ENCODE data around the gene PGAM2.

The PGAM2 gene

DNA sequence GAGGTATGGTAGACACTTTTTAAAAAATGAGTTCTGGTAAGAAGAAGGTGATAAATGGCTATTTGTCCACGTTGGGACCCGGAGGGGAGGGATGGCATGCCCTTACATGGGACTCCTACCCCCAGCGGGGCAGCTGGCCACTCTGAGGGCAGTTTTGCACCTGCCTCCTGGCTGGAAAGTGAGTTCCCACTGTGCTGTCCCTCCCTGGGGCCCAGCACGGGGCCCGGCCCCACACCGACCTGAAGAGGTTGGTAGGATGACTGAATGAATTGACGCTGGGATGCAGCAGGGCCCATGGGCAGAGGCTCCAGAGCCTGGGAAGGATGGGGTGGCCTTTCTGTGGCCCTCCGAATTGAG lies 38.2 kb upstream of the PGAM2 start:
- DNase-seq (ENCODE audit: low read depth) = no peak

- DNase-seq (ENCODE audit: low read depth) = no peak
Measured at GRCh38 chr7:44102846-44103565, 37.6 kb upstream of the PGAM2 start.

DNA sequence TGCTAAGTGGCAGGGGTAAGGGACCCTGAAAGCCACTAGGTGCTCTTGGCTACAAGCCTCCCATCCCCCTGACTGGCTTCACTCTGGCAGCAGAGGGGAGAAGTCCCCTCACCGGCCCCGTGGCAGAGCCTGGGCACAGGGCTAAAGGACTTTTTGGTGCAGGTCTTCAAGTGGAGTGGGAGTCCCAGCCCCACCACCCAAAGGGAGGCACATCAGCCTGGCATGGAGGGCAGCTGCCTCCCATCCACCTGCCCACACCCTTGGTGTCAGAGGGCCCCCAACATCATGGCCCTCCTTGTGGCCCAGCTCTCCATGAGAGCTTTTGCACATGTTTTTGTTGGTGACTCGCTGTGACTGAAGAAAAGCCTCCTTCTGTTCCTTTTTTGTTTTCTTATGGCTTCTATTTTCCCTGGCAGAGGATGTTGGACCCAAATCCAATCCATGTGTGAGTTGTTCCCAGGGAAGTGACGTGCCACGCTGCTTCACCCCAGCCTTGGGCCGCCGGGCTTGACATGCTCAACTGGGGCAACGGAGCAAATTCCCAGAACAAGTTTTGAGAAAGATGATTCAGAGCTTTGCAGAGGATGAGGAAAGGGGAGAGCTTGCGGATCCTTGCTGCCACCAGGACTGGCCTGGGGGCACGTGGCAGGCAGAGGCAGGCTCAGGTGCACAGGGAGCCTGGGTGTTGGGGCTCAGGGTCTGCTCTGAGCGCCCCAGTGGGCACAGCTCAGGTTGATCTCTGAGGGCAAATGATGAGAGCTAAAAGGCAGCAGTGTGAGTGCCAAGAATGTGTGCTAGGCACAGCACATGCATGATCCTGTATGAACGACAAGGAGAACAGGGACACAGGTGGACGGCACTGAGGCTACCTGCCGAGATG lies 36.8 kb upstream of the PGAM2 start:
- DNase-seq (ENCODE audit: low read depth) = no peak

DNA sequence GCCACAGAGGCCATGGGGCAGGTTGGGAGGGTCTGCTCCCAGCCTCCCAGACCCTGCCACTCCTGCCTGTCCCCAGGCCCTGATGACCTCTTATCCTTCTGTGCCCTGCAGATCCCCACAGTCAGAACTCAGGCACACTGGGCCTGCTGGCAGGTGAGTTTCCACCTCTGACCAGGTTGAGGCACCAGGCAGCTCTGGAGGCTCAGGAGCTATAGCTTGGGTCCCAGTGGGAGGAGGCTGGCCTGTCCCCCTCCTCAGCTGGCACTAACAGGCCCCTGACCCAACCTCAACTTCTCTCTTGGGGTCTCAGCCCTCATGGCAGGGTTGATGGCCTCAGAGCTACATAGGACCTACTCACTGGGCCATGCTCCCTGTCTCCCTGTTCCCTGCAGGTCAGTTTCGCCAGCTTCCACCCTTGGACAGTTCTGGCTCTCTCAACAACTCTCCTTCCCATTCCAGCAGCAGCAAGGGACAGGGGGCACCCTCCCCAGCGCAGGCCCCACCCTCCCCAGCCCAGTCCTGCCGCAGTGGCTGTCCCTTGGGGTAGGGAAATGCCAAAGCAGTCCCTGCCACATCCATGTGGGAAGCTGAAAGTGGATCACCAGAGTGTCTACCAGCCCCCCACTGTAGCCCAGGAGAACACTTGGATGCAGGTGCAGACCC lies 36.1 kb upstream of the PGAM2 start:
- no peak for DNase-seq (ENCODE audit: low read depth)

GRCh38 chr7:44100458-44101302 lies 35.3 kb upstream of the PGAM2 start:
- no peak for DNase-seq (ENCODE audit: low read depth)

GRCh38 chr7:44099669-44100068 lies 34.3 kb upstream of the PGAM2 start:
- no peak for DNase-seq (ENCODE audit: low read depth)

- no peak for DNase-seq (ENCODE audit: low read depth)
Measured at GRCh38 chr7:44098092-44099068, 33.0 kb upstream of the PGAM2 start.

GRCh38 chr7:44097064-44097932 lies 31.9 kb upstream of the PGAM2 start:
- no peak for DNase-seq (ENCODE audit: low read depth)

GRCh38 chr7:44096326-44096881 lies 31.0 kb upstream of the PGAM2 start:
- no peak for DNase-seq (ENCODE audit: low read depth)

GRCh38 chr7:44095781-44096180 lies 30.4 kb upstream of the PGAM2 start:
- DNase-seq (ENCODE audit: low read depth) = no peak

DNA sequence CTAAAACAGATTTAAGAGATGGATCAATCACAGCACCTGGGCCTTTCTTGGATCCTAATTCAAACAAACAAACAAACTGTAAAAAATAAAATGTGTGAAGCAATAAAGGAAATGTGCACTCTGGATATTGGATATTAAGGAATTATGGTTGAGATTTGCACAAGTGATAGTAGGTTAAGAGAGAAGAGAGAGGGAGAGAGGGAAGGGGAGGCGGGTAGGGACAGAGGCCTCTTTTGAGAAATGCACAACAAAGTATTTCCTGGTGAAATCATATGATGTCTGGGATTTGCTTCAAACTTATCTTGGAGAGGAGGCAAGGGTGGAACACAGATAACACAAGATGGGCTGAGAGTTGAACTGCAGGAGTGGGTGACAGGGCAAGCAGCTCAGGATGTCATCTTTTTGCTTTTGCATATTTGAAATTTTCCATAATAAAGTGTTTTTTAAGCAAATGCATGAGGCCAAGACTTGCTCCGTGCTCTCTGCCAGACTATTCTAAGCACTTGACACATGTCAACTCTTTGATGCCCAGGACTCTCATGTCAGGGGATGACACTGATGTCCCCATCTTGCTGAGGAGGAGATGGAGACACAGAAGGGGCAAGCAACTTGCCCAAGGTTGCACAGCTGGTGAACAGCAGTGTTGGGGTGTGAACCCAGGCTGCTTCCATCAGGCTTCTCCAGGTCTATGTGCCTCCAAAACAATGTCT lies 29.7 kb upstream of the PGAM2 start:
- no peak for DNase-seq (ENCODE audit: low read depth)

DNA sequence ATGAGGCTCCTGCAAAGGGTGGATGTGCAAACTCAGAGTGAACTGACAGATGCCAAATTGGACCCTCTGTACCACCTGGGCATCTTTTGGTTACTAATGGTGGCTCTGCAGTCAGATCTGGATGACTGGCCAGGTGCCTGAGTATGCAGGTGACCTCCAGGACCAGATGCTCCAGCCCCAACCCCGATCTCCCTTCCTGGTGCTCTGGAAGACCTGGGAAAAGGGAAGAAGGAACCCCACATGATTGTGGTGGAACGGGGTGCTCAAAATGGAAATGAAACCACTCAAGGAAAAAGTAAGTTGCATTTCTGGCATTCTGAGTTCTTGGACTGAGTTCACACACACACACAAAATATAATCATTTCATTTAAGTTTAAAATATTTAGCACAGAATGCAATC lies 29.0 kb upstream of the PGAM2 start:
- DNase-seq (ENCODE audit: low read depth) = no peak

DNA sequence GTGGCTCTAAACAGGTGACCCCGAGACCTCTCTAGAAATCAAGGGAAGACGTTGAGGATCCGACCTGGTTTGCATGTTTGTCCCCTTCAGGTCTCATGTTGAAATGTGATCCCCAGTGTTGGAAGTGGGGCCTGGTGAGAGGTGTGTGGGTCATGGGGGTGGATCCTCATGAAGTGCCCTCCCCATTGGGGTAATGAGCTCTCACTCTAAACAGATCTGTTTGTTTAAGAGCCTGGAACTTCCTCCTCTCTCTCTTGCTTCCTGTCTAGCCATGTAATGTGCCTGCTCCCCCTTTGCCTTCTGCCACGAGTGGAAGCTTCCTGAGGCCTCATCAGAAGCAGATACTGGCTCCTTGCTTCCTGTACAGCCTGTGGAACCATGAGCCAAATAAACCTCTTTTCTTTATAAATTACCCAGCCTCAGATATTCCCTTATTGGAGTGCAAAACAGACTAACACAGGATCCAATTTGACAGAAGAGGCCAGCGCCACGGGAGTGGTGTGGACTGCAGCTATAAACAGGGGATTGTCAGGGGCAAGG lies 27.8 kb upstream of the PGAM2 start:
- no peak for DNase-seq (ENCODE audit: low read depth)

GRCh38 chr7:44087911-44088838 lies 22.8 kb upstream of the PGAM2 start:
- no peak for DNase-seq (ENCODE audit: low read depth)

GRCh38 chr7:44086627-44087026 lies 21.3 kb upstream of the PGAM2 start:
- DNase-seq (ENCODE audit: low read depth) = no peak

- no peak for DNase-seq (ENCODE audit: low read depth)
Measured at GRCh38 chr7:44085546-44085945, 20.2 kb upstream of the PGAM2 start.

DNA sequence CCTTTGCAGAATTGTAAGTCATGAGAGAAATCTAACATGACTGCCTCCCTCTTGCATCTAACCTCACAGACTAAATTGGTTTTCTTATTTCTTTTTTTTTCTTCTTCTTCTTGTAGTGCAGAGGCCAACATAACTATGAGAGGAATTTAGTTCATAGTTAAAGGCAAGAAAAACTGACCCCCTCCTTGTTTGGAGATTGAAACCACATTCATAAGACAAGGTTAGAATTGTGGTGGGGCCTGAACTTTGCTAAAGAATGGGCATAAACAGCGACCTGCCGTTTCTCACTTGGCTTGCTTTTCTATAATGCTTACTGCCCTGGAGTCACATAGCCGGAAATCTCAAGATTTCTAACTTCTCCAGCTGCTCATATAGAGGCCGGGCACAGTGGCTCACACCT lies 19.3 kb upstream of the PGAM2 start:
- no peak for DNase-seq (ENCODE audit: low read depth)

Measured in stimulated activated CD8-positive, alpha-beta memory T cell treated with anti-CD3 and anti-CD28 coated beads, Interleukin-4, amount 100 ng/mL, for 24 hours (primary cell).